Islet precursor cell (in vitro differentiated cells): Measurements from ENCODE around the gene ERICH6B.

Experiments used
- DNase-seq: peaks from one replicate; pipeline ENCODE4 v3.0.0-alpha.2; 2018

ERICH6B gene

GRCh38 chr13:45598597-45598996 lies 16.9 kb downstream of the ERICH6B start:
- no peak for DNase-seq

DNA sequence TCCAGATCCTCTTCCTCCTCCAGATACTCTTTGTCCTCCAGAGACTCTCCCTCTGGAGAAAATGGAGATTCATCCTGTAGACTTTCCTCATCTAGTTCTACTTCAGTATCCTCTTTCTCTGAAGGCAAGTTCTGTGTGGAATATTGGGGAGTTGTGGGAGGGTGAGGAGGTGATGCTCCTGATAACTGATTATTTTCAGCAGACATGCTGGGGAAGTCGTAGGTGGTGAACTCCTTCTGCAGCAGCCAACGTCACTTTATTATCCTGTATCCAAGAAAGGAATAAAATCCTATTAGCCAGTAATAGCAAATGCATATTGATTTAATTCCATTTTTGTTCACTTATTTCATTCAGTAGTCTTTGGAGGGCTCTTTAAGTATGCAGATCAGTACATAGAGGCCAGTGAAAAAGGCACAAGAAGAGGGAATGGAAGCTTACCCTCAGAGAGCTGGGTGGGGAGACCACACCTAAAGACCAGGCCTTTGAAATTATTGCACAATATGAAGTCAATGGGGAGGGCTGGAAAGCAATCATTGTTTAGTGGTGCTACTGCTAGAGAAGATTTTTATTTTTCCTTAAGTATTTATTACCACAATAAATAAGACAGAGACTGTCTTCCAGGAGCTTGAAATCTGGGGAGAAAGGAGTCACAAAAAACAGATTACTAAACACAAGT lies 18.6 kb downstream of the ERICH6B start:
- no peak for DNase-seq

GRCh38 chr13:45595965-45596364 lies 19.6 kb downstream of the ERICH6B start:
- no peak for DNase-seq

DNA sequence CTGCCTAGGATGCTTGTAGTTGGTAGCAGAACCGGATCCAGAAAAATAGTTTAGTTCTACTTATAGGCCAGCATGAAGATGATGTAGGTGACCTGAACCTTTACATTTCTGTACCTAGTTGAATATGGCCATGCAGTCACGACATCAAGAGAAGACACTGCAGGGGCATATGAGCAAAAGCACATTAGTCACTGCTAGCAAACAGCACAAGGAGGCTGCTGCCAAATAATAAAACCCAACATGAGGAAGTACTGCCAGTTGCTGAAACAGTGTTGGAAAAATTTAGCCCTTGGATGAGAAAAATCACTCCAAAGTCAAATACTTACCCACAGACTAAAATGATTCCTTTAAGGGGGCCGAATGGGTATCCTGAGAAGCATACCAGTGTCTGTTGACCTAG lies 20.8 kb downstream of the ERICH6B start:
- DNase-seq = no peak

GRCh38 chr13:45594227-45594626 lies 21.3 kb downstream of the ERICH6B start:
- DNase-seq = no peak

- DNase-seq = no peak
These were observed 22.8 kb downstream of the ERICH6B start for GRCh38 chr13:45592758-45593157.

- no peak for DNase-seq
These were observed 25.5 kb downstream of the ERICH6B start for GRCh38 chr13:45590066-45590465.

DNA sequence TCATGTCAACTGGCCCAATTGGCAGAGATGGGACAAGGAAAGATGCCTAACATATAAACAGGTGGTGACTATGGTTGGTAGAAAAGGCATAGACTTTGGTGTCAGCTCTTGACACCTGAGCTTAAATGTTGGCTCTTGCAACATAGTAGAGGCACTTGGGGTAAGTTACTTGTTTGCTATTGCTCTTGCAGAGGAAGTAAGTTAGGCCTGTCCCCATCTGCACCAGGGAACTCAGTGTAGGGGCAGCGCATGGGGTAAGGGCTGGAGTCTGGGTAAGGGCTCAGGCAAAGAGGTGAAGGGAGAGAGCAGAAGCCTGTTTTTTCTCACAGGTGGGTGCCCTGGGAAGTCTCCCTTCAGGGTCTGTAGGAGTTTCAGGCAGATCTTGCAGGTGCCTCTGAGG lies 27.6 kb downstream of the ERICH6B start:
- DNase-seq = no peak

GRCh38 chr13:45584816-45585215 lies 30.7 kb downstream of the ERICH6B start:
- no peak for DNase-seq

GRCh38 chr13:45582408-45583076 lies 33.0 kb downstream of the ERICH6B start:
- DNase-seq = no peak

- DNase-seq = no peak
These were observed 39.1 kb downstream of the ERICH6B start for GRCh38 chr13:45576466-45576865.

GRCh38 chr13:45575830-45576180 lies 39.7 kb downstream of the ERICH6B start:
- no peak for DNase-seq

GRCh38 chr13:45575146-45575829 lies 40.3 kb downstream of the ERICH6B start:
- no peak for DNase-seq

- DNase-seq = no peak
These were observed 50.2 kb downstream of the ERICH6B start for GRCh38 chr13:45565331-45565730.

GRCh38 chr13:45564133-45564776 lies 51.3 kb downstream of the ERICH6B start:
- DNase-seq = peak; percentile 67

- DNase-seq = no peak
These were observed 60.9 kb downstream of the ERICH6B start for GRCh38 chr13:45554604-45555109.

DNA sequence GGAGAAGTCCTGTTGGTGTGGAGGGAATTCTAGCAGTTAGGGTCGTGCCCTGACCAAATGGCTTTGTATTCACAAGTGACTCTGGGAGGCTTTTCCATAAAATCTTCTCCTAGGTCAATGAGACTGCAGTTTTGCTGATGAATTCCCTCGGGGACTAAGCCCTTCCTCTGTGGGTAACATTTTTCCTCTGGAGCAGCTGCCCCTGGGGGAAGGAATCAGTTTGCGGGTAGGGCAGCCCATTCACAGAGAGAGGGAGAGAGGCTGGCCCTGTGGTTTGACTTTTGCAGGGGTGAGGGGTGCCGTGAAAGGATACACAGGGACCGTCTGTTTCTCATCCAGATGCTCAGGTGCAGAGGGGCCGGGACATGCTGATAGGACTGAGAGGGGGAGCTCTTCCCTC lies 67.3 kb downstream of the ERICH6B start:
- no peak for DNase-seq

DNA sequence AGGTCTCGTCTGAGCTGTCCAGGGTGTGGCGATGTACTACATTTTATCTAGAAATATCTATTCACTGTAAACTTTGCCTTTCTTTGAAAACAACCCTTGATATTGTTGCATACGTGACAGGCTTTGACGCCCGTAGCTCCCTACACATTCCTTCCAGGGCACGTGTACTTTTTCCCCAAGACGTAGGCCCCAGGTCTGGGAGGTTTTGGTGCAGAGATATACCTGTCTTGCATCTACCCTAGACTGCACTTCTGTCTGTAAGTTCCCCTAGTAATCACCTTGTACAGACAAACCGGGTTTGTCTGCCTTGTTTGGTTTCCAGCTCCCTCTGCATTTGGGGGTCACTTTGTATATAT lies 69.2 kb downstream of the ERICH6B start:
- DNase-seq = no peak

GRCh38 chr13:45545686-45546409 lies 69.7 kb downstream of the ERICH6B start:
- DNase-seq = no peak

DNA sequence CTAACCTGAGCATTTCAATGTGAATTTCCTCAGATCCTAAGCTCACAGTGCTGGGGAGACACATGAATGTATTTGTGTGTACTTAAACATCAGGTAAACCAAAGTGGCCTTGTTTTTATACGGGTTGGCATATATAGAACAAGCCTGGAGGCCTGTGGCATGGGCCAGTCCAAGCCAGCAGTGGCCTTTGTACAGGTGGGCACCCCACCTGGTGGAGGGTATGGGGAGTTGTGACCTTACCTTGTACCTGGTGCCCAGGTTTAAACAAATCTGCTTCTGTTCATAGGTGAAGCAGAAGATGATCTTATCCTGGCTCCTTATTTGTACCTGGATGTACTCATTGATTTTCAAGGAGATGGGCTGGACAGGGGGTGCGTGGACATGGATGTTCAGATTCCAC lies 71.0 kb downstream of the ERICH6B start:
- DNase-seq = no peak

DNA sequence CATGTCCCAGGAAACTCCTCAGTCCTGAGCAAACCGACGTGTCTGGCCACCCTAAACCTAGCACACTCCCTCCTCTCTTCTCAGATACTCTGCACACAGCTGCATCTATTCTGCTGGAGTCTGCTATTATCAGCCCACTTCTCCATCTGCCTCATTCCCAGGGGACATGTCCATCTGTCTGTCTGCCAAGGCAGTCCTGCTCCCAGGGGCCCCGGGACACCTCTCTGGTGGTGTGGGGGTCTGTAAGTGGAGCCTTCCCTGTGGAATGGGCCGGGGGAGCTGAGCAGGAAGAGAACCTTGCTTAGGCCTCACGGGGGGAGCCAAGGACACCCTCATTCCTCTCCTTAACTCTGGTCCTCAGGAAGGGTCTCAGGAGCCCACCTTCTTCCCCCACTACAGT lies 72.7 kb downstream of the ERICH6B start:
- no peak for DNase-seq

DNA sequence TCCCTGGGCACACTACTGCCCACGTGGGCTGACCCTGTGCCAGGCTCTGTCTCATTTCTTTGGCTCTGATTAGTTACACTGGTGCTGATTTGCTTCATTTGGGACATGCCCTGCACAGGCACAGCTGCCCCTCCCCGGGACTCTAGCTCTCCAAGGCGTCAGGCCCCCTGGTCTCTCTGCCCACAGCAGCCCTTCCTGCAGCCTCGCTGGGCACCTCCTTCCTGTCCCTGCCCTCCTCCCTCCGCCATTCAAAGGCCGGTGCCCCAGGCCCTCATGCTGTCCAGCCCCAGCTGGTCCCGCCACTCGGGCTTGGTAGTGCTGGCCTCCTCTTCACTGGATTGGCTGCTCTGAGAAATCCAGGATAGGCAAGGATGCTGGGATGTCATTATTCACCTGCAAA lies 73.1 kb downstream of the ERICH6B start:
- DNase-seq = no peak

GRCh38 chr13:45541806-45542205 lies 73.7 kb downstream of the ERICH6B start:
- no peak for DNase-seq
